LHCN-M2 (cell line): ENCODE data around the gene PIK3R1. TPM values are rescaled to one million over a fixed set of nuclear protein-coding genes. Genes with fewer than 3 reads are reported as not detected.
A peak's percentile ranks its signal among the peaks of the same experiment; 100 is the strongest.

Experiments used
- DNase-seq: peaks from one replicate; pipeline ENCODE4 v3.0.0-alpha.2; 2012; ENCODE audit warnings: low read depth
- polyA plus RNA-seq: library from polyadenylated mRNA; unstranded; fragments of >200 nt; gene quantifications from one replicate; pipeline ENCODE4 v1.2.1, GENCODE V29; 2012; ENCODE audit warnings: missing spikeins
- total RNA-seq: library from RNA; depleted of rRNA; stranded (reverse); fragments of >200 nt; gene quantifications from 2 replicates; pipeline ENCODE4 v1.2.3, GENCODE V29; 2014; rRNA removed

PIK3R1 gene
- 11.0 and 16.5 TPM in 2 replicates for total RNA-seq
- polyA plus RNA-seq, result 3.4 TPM

- DNase-seq, result peak; percentile 91
Measured at GRCh38 chr5:68215208-68215897, at the start of gene PIK3R1. PIK3R1 (plus strand) TSS chr5:68215756; CDS start chr5:68226676, 10,920 bp downstream.

GRCh38 chr5:68167195-68167651 lies 48.3 kb upstream of the PIK3R1 start:
- no peak for DNase-seq

GRCh38 chr5:68169903-68170302 lies 45.7 kb upstream of the PIK3R1 start:
- peak; percentile 68 for DNase-seq

GRCh38 chr5:68170826-68171558 lies 44.6 kb upstream of the PIK3R1 start:
- DNase-seq, result peak; percentile 89

- peak; percentile 56 for DNase-seq
Measured at GRCh38 chr5:68172314-68172713, 43.2 kb upstream of the PIK3R1 start.

- no peak for DNase-seq
Measured at GRCh38 chr5:68173007-68173406, 42.5 kb upstream of the PIK3R1 start.

- no peak for DNase-seq
Measured at GRCh38 chr5:68176253-68176652, 39.3 kb upstream of the PIK3R1 start.

GRCh38 chr5:68176802-68177479 lies 38.6 kb upstream of the PIK3R1 start:
- no peak for DNase-seq

GRCh38 chr5:68177676-68178075 lies 37.9 kb upstream of the PIK3R1 start:
- no peak for DNase-seq

- peak; percentile 49 for DNase-seq
Measured at GRCh38 chr5:68178579-68178978, 37.0 kb upstream of the PIK3R1 start.

- DNase-seq, result no peak
Measured at GRCh38 chr5:68180121-68181038, 35.2 kb upstream of the PIK3R1 start.

GRCh38 chr5:68181039-68181599 lies 34.4 kb upstream of the PIK3R1 start:
- no peak for DNase-seq

GRCh38 chr5:68182094-68182493 lies 33.5 kb upstream of the PIK3R1 start:
- no peak for DNase-seq

GRCh38 chr5:68182534-68182933 lies 33.0 kb upstream of the PIK3R1 start:
- no peak for DNase-seq

GRCh38 chr5:68187268-68188055 lies 28.1 kb upstream of the PIK3R1 start:
- peak; percentile 45 for DNase-seq

GRCh38 chr5:68189171-68189570 lies 26.4 kb upstream of the PIK3R1 start:
- DNase-seq, result no peak

GRCh38 chr5:68189613-68190012 lies 25.9 kb upstream of the PIK3R1 start:
- no peak for DNase-seq

GRCh38 chr5:68190619-68191018 lies 24.9 kb upstream of the PIK3R1 start:
- DNase-seq, result no peak

GRCh38 chr5:68191083-68191791 lies 24.3 kb upstream of the PIK3R1 start:
- no peak for DNase-seq
